HG03139 (cell line): ENCODE results near the gene PCSK1.
"Not testable (repeated sequence)": the region's sequence is repeated elsewhere in the genome, so short reads cannot be mapped to it uniquely, and the experiment has no call there.

ENCODE experiments used
- ATAC-seq: cut with Tn5 transposase; IDR thresholded peaks from one replicate; pipeline ENCODE4 v1.9.1; 2021; ENCODE audit not compliant: unreplicated experiment

PCSK1 gene

DNA sequence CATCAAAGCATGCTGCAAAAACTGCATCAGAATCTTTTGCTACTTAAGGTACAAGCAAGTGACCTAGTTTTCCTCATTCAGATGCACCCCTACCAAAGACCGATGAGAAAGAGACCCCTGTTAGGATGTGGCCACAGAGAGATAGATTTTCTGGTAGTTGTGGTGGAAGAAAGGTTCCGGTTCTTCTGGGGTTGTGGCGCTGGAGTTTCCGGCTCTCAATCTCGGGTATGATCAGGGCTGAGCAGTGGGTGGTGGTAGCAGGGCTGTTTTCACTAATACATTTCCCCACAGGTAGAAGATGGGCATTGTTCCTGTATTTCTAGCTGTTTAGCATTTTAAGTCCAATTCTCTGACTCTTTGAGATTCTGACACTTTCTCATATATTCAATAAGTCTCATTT, 58.4 kb downstream of the PCSK1 start:
- no peak for ATAC-seq

DNA sequence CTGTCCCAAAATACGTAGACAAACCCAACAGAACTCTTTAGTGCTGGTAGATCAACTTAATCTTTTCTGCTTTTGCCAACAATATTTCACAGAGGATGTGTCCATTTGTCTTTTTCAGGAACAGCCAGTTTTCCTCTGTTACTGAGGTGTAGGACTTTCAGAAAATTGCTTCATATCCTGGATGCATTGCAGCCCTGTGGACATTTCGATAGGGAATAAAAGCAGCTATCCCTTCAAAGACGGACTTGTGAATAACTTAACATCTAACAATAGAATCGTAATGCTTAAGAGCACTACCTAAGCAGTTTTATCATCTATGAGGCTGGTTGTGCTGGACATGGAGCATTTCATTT, 59.7 kb downstream of the PCSK1 start:
- ATAC-seq = no peak

DNA sequence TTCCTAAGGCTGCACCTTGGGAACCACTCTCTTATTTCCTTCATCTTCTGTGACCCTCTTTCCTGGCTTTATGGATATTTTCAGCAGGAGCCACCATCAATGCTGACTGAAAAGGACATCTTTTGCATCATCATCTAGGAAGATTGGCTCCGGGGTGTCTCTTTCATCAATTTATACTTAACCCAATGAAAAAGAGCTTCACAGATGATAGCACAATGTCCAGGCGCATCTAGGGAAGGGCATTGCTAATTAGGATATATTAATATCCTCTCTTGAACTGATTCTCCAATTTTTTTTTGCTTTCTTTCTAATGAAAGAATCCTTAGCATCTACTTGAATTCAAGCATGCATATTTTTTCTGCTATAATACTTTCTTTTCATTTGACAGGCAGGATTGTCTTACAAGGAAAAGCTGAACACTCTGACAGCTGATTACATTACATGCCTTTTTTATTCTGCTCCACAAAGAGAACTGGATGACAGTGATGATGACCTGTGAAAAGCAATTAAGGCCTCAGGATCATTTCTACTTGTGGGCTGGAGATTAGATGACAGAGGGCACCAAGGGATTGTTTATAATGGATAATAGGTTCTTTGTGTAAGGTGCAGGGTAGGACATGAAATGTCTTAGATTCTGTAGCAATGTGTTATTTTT, 60.2 kb downstream of the PCSK1 start:
- ATAC-seq = no peak

DNA sequence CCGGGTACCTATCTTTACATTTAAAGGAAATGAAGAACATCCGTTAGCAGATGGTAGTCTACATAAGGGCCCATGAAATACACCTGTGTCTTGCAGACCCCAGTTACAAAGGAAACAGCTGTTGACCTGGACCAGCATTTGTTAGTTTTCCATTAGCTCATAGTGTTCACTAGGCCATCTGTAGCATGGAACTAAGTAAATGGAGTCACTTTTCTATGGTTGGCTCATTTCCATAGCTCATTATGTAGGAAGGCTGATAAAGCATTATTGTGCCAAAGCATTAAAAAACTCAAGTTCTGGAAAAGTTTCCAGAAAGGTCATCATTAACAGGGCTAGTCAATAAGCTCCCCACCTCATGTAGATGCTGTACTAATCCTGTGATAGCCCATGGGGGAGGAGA, 62.1 kb downstream of the PCSK1 start:
- ATAC-seq = no peak

DNA sequence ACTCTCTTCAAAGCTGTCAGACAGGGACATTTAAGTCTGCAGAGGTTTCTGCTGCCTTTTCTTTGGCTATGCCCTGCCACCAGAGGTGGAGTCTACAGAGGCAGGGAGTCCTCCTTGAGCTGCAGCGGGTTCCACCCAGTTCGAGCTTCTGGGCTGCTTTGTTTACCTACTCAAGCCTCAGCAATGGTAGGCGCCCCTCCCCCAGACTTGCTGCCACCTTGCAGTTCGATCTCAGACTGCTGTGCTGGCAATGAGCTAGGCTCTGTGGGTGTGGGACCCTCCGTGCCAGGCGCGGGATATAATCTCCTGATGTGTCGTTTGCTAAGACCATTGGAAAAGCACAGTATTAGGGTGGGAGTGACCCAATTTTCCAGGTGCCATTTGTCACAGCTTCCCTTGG, 65.7 kb downstream of the PCSK1 start:
- ATAC-seq = not testable (repeated sequence)

DNA sequence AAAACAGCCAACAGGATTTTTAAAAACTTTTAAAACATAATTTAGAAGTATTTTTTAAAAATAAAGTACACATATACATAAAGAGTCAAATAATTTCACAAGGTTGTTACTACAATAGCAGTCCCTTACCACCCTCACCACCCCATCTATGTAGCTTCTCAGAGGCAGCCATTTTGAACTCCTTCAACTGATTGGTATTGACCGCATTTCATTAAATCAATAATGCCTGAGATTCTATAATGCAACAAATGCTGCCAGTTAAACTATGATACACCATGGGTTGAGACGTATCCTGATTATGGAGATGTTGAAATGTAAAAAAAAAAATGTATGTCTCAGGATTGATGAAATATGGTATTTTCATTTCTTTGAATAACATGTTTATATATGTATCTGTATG, 78.8 kb downstream of the PCSK1 start:
- ATAC-seq = no peak

DNA sequence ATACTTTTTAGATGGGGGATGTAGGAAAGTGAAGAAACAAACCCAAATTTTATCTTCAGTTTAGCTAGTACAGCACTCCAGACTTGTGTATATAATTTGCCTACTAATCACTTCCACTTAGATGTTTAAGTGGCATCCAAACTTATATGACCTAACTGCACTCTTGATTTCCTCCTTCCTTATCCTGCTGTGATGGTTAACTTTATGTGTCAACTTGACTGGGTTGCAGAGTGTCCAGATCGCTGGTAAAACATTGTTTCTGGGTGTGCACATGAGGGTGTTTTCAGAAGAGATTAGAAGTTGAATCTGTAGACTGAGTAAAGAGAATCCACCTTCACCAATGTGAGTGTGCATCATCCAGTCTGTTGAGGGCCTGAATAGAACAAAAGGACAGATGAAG, 79.8 kb downstream of the PCSK1 start:
- ATAC-seq = no peak

DNA sequence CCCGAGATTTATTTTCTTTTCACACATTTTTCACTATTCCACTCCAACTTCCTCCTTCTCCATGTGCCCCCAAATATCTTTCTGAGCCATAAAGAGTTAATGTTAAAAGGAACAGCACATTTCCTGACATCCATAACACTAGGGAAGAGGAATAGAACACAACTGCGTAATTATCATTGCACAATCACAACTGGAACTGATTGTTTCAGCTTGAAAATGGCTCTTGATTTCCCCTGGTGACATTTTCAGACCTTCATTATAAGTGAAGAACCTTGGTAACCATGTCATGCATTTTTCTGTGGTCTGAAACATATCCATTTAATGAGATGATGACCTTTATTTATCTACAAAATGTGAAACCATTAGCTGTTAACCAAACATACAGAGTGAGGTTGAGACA, 82.4 kb downstream of the PCSK1 start:
- ATAC-seq = no peak

DNA sequence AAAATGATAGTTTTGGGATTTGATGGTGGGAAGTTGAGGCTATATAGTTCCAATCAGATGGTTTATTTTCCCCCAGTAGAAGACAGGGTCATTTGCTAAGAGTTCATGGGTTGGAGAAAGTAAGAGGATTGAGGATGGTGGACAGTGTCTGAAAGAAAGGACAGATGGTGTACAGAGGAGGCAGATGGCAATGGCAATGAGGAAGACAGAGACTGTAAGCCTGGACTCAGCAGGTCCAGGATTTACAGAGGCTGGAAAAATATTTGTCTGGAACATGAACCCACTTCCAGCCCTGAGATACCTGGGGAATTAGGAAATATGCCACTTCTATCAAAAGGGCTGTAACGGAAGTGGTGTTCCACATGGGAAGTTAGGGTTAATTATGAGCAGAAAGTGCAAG, 84.5 kb downstream of the PCSK1 start:
- no peak for ATAC-seq

DNA sequence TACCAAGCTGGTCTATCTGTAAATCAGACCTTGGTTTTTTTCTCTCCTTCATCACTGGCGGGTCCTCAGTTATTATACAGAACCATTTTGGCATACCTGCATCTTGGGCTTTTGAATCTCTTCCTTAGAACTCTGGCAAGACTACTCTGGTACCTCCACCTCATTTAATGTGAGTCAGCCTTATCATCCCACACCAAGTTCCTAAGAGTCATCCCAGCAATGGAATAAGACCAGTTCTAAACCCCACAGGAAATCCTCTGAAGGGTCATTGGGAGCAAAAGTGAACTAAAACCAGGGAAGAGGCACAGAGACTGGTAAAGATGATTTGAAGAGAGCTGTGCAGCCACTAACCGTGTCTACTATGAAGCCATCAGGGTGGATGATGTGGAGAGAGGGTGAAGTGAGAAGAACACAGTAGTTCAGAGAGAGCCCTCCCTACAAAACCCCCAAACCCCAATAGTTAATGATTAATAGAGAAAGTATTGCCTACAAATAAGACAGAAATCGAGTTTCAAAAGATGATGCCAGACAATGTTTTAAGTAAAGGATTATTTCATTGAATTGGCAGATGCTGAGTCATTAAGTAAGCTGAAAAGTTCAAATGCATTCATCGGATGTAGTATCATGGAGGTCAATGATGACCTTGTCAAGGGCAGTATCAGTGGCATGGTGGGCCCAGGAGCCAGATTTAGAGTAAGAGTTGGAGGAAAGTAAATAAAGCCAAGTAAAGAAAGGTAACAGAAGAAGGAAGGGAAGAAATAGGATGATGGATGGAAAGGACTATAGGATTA, 85.4 kb downstream of the PCSK1 start:
- no peak for ATAC-seq

DNA sequence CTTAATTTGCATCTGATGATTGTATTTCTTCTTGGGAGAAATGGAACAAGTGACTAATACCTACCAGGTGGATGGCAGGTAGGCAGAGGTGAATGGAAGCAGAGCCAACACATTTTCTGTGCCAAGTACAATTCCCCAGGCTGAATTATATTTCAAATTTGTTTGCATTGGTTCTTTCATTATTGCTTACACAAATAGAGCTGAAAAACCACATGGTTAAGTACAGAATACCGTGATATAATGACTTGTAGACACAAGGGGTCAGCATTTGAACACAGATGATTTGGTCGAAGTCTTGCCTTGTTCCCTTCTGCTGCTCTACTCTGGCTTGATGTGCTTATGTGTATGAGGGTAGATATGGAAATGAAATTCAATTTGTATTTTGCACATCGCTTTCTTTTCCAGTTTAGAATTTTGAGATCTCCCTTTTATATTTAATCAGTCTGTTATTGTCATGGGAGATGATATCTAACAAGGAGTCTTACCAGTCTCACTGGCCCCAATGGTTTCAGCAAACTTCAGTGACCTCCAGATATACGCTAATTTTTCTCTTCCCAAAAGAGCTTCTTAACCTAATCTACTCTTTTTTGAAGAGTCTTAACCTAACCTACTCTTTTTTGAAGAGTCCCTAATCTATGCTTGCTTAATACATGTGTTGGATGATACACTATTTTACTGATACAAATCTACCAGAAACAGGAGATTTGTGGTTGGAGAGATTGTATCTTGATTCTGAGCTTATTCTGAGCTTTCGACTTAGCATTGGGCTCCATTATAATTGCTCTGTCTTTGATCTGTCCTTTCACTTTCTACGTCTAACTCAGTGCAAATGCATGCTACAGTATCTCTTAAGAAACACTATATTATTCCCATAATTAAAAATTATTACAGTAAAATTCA, 88.1 kb downstream of the PCSK1 start:
- ATAC-seq = peak; percentile 90

DNA sequence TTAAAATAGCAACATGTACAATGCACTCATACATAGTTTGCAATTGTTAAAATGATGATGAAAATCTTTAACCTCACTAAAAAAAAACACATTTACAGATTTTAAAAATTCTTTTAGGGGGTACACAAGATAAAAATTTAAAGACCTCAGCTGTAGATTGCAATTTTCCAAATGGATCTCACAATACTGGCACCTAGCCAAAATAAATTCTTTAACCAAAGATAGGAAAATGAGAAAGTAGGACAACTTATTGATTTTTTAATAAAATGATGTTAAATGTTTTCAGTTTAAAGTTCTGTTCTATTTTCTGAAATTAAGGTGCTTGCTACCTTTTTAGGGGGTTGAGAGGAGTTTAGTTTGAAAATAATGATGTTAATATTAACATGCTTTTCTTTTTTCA, 90.0 kb downstream of the PCSK1 start:
- no peak for ATAC-seq

DNA sequence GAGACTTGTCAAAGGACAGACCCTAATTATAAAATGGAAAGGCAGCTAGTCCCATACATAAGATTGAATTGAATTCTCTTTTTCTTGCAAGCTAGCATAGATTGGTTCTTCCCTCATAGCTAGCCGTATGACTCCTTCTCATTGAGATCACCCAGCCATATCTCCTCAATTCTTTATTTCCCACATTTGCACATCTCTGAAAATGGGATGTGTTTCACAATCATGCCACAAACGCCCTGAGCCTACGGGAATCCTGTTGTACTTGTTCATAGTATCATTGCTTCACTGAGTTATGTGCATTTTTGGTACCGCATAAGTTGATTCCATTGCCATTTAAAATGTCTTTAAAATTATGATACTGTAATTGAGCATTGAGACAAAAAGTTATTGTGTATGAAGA, 90.5 kb downstream of the PCSK1 start:
- no peak for ATAC-seq
